OCI-LY7 (cell line): ENCODE results near the gene LRRC75A.

Experiments
- CTCF ChIP-seq: fragments of 200-600 bp; sonication (generic); conservative IDR thresholded peaks from 2 replicates; pipeline ENCODE4 v1.5.1; 2014; ENCODE audit warnings: mild to moderate bottlenecking, antibody characterized with exemption, low read length, moderate library complexity, mixed read lengths
- EZH2phosphoT487 ChIP-seq: fragments of 200-600 bp; sonication (generic); IDR thresholded peaks from 2 replicates; pipeline ENCODE4 v1.6.1; 2018; ENCODE audit warnings: low read depth, borderline replicate concordance, mild to moderate bottlenecking, mixed run types, antibody characterized with exemption, low read length, moderate library complexity, mixed read lengths

- TF ChIP-seq CTCF (no peak), EZH2phosphoT487 (no peak)
Measured at GRCh38 chr17:16468428-16468992, 23.5 kb downstream of the LRRC75A start.
